Lower lobe of right lung (tissue), 2 donors: ENCODE data around the gene AMMECR1L. TPM values are rescaled to one million over a fixed set of nuclear protein-coding genes. Genes with fewer than 3 reads are reported as not detected.
A peak's percentile ranks its signal among the peaks of the same experiment; 100 is the strongest.
"Not testable (repeated sequence)": the region's sequence is repeated elsewhere in the genome, so short reads cannot be mapped to it uniquely, and the experiment has no call there.

Source experiments
- ATAC-seq, 2 donors: fragments of 200-7000 bp; cut with Tn5 transposase; one replicate each; pipeline ENCODE4 v1.9.1; 2020 to 2022; ENCODE audit warnings: mild to moderate bottlenecking in 2 of 2, moderate library complexity in 2 of 2
- DNase-seq: peaks from one replicate; pipeline ENCODE4 v3.0.0-alpha.2; 2020
- H3K27ac ChIP-seq: fragments of 200-600 bp; one replicate; pipeline ENCODE4 v1.8.0; 2022
- H3K27me3 ChIP-seq: fragments of 200-600 bp; one replicate; pipeline ENCODE4 v1.8.0; 2022; ENCODE audit warnings: low read depth
- H3K36me3 ChIP-seq: fragments of 200-600 bp; one replicate; pipeline ENCODE4 v1.8.0; 2022; ENCODE audit warnings: mild to moderate bottlenecking
- H3K4me1 ChIP-seq: fragments of 200-600 bp; one replicate; pipeline ENCODE4 v1.8.0; 2022
- H3K4me3 ChIP-seq: fragments of 200-600 bp; one replicate; pipeline ENCODE4 v1.8.0; 2022; ENCODE audit warnings: mild to moderate bottlenecking
- H3K9me3 ChIP-seq: fragments of 200-600 bp; one replicate; pipeline ENCODE4 v1.8.0; 2022
- CTCF ChIP-seq: fragments of 200-600 bp; IDR thresholded peaks from one replicate; pipeline ENCODE4 v1.8.0; 2022; ENCODE audit warnings: antibody characterized with exemption, mild to moderate bottlenecking
- intact Hi-C: fragments of 100-400 bp; cut with DNase I; formaldehyde crosslinking; loops from one replicate; pipeline ENCODE4 v1.11.0; 2022
- total RNA-seq: library from RNA; stranded (reverse); fragmentation: NEBNext Ultra II Directional; extraction: Animal tissue kit (Norgen Biotek cat#: 25700); gene quantifications from one replicate; pipeline ENCODE4 v1.2.1, GENCODE V29; 2021
- donor health status: DM: no; HTN: yes; CAD: no; lungs with severe emphysema.

The AMMECR1L gene
- total RNA-seq, 1 donor from 2014 or later, result 14.8 TPM

DNA sequence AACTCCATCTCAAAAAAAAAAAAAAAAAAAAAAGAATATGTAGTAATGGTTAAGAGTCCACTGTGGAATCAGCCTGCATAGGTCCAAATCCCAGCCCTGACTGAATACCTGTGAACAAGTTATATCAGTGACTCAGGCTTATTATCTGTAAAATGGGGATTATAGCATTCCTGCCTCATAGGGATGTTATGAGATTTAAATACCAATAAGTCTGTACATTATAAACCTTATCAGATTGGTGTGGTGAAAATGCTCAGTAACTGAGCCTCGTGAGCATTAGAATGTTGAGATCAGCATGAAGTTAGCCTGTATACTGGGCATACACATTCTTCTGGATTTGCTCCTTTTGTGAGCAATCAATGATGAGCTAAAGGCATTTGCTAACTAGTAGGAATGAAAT is 3.0 kb upstream of the AMMECR1L start:
- ATAC-seq (no peak), DNase-seq (no peak)
- Histone ChIP-seq H3K27ac (no peak overlapping the region), H3K27me3 (no peaks in the 10 kb centered on the region), H3K9me3 (no peaks in the 10 kb centered on the region), H3K4me3 (no peak overlapping the region), H3K36me3 (peaks cover under 1% of the 10 kb centered on the region), H3K4me1 (peaks cover 27% of the 10 kb centered on the region)
- no peak for TF ChIP-seq CTCF
- intact Hi-C loops, result no loop called here

- no peak overlapping the region for H3K4me3 ChIP-seq
- peak overlapping the region; percentile 87 for H3K27ac ChIP-seq
- ATAC-seq (no peak), DNase-seq (no peak)
- H3K9me3 ChIP-seq, result no peaks in the 10 kb centered on the region
- no peak for TF ChIP-seq CTCF
- peaks cover 32% of the 10 kb centered on the region for H3K4me1 ChIP-seq
- intact Hi-C loops, result no loop called here
- no peaks in the 10 kb centered on the region for H3K27me3 ChIP-seq
- peaks cover 10% of the 10 kb centered on the region for H3K36me3 ChIP-seq
Observed at GRCh38 chr2:127887776-127888130, 2.0 kb upstream of the AMMECR1L start.

DNA sequence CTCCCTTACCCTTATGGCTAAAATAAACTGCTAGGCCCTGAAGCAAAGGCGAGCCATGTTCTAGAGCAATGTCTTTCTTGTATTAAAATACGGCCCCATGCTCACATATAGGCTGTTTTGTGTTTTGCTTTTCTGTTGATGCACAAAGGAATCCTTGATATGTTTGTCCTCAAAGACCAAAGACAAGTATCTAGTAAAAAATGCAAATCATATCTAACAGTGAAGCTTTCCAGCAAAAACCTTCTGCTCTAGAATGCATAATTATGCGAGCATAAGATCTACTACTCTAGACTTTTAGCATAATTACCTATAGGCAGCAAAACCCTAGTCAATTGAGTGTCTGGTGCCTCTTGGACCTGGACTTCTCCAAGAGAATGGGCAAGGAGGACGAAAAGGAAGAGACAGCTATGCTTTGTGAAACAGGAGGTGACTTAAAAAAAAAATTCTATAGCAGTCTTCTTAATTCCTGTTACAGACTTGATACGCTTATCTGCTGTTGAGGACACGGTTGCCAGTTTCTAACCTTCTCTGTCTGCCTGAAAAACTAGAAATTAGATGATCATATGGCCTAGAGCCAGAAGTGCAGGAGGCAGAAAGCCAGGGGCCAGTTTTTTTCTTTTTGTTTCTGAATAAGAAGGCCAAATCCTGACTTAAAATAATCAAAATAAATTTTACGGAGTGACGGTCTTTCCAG is 1.5 kb upstream of the AMMECR1L start:
- intact Hi-C loops, result no loop called here
- Histone ChIP-seq H3K4me1 (peaks cover 32% of the 10 kb centered on the region), H3K4me3 (peak overlapping the region; percentile 66), H3K9me3 (no peaks in the 10 kb centered on the region), H3K27ac (peak overlapping the region; percentile 87), H3K27me3 (no peaks in the 10 kb centered on the region), H3K36me3 (peaks cover 16% of the 10 kb centered on the region)
- ATAC-seq, result no peak
- DNase-seq, result no peak
- TF ChIP-seq CTCF, result no peak

- H3K27ac ChIP-seq, result peak overlapping the region; percentile 87
- H3K27me3 ChIP-seq, DNase-seq, H3K9me3 ChIP-seq, intact Hi-C loops: not testable (repeated sequence)
- H3K4me1 ChIP-seq, result peaks cover 32% of the 10 kb centered on the region
- peak; percentile 68 to 74 for ATAC-seq
- peak overlapping the region; percentile 66 for H3K4me3 ChIP-seq
- H3K36me3 ChIP-seq, result peaks cover 22% of the 10 kb centered on the region
Observed at GRCh38 chr2:127886593-127886935, 808 bp upstream of the AMMECR1L start.

DNA sequence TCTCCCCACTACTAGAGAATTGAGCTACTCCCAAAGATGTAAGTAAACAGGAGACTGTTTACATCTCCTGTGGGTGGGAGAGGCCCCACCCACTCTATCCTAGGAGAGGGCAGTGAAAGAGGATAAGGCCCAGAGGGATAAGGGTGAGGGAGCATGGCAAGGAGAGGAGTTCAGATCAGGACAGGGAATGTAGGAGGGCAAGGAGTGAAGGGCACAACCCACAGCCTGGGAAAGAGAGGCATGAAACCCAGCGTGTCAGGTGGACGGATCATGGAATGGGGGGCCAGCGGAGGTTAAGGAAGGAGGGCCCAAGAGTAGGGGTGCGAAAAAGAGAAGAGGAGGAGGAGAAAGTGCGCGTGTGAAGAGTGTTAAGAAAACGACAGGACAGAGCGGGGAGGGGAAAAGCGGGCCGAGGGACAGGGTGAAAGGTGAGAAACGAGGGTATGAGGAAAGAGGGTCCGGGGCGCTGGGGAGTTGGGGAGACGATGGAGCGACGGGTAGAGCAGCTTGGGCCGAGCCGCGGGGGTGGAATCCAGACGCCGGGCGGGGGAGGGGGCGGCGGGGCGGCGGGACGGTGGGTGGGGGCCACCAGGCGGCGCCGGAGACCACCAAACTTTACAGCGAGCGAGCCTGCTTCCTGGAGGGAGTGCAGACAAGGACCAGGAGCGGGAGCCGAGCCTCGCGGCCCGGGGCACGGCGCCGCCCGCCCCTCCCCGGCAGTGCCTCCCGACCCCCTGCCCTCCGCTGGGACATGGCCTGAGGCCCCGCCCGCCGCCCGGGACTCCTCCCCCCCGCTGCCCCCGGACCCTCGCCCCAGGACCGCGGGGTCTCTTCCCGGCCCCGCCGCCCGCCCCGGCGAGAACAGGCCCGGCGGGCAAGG is 655 bp downstream of the AMMECR1L start:
- H3K4me3 ChIP-seq, result peak overlapping the region; percentile 66
- H3K4me1 ChIP-seq, result peaks cover 32% of the 10 kb centered on the region
- peak overlapping the region; percentile 87 for H3K27ac ChIP-seq
- intact Hi-C loops, H3K9me3 ChIP-seq, H3K27me3 ChIP-seq: not testable (repeated sequence)
- peak; percentile 61 for DNase-seq
- TF ChIP-seq CTCF, result peak; percentile 9
- peaks cover 32% of the 10 kb centered on the region for H3K36me3 ChIP-seq
- ATAC-seq, result peak; percentile 48 to 57

GRCh38 chr2:127884436-127884835 is 1.3 kb downstream of the AMMECR1L start:
- Histone ChIP-seq H3K27ac (peak overlapping the region; percentile 87), H3K36me3 (peaks cover 38% of the 10 kb centered on the region), H3K4me1 (peaks cover 32% of the 10 kb centered on the region), H3K4me3 (peak overlapping the region; percentile 66), H3K9me3 (no peaks in the 10 kb centered on the region), H3K27me3 (no peaks in the 10 kb centered on the region)
- intact Hi-C loops, result no loop called here
- ATAC-seq, result no peak
- no peak for DNase-seq
- no peak for TF ChIP-seq CTCF
